Esophagus (tissue), 2 donors: ENCODE measurements around the gene EXOC6B. TPM values are rescaled to one million over a fixed set of nuclear protein-coding genes. Genes with fewer than 3 reads are reported as not detected.

Source experiments
- H3K27ac ChIP-seq, 2 donors: one replicate each; pipeline ENCODE4 v1.5.1; 2013; ENCODE audit warnings: low read depth in 2 of 2, mild to moderate bottlenecking in 2 of 2, inconsistent platforms in 1 of 2, low read length in 1 of 2, moderate library complexity in 1 of 2
- H3K27me3 ChIP-seq, 2 donors: one replicate each; pipeline ENCODE4 v1.6.1; 2013; ENCODE audit warnings: low read length in 2 of 2, control low read depth in 1 of 2, mild to moderate bottlenecking in 1 of 2; ENCODE audit not compliant: insufficient read depth in 2 of 2, control insufficient read depth in 1 of 2
- H3K36me3 ChIP-seq, 2 donors: one replicate each; pipeline ENCODE4 v1.6.1; 2013; ENCODE audit warnings: low read length in 1 of 2; ENCODE audit not compliant: control insufficient read depth in 2 of 2, insufficient read depth in 2 of 2
- H3K4me1 ChIP-seq, 2 donors: one replicate each; pipeline ENCODE4 v1.6.1; 2013; ENCODE audit warnings: low read length in 1 of 2; ENCODE audit not compliant: control insufficient read depth in 2 of 2, insufficient read depth in 2 of 2
- H3K4me3 ChIP-seq, 2 donors: one replicate each; pipeline ENCODE4 v1.5.1; 2013; ENCODE audit warnings: low read length in 2 of 2, mild to moderate bottlenecking in 2 of 2, low read depth in 1 of 2, moderate library complexity in 1 of 2
- H3K9me3 ChIP-seq, 2 donors: one replicate each; pipeline ENCODE4 v1.6.1; 2013; ENCODE audit warnings: mild to moderate bottlenecking in 2 of 2, low read depth in 1 of 2, low read length in 1 of 2, moderate library complexity in 1 of 2; ENCODE audit not compliant: control insufficient read depth in 2 of 2, insufficient read depth in 1 of 2
- WGBS, 2 donors: extraction: QIAGEN DNeasy Blood & Tissue Kit; methylation state at CpG; one replicate each; pipeline ENCODE4 v1.1.7; 2013; 5-methylcytosine and 5-hydroxymethylcytosine counted together
- polyA plus RNA-seq, 2 donors: library from polyadenylated mRNA; stranded (reverse); fragments of 200-250 nt; gene quantifications; one replicate each; pipeline ENCODE4 v1.2.3, GENCODE V29; 2013
- donor health status: healthy with polysubstance abuse.
- donor health status: Bipolar disorder and iron deficiency.

The EXOC6B gene
- polyA plus RNA-seq, 2 donors = 6.0 to 8.4 TPM

DNA sequence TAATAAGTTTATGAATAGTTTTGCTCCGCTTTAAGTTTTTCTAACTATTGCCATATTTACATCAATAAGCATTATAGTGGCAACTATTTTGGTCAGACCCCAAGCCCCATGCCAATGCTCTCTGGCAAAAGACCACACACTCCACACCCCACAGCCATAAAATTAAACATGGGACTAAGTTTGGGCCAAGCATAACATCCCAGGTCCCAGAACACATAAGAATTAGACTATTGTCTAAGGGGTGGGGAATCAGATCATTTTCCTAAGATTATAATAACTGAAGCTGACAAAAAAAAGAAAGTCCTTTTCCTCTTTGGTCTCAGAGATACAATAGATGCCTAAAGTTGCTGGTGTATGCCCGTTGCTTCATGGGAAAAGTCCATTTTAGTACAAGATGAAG, 46.3 kb downstream of the EXOC6B start:
- Histone ChIP-seq H3K27me3 (no peaks in the 10 kb centered on the region), H3K27ac (no peak overlapping the region), H3K36me3 (no peaks in the 10 kb centered on the region), H3K4me3 (no peak overlapping the region), H3K4me1 (no peaks in the 10 kb centered on the region), H3K9me3 (no peaks in the 10 kb centered on the region)
- WGBS, 2 donors = 79 to 90% methylated on average over 2 of the region's 2 CpGs

DNA sequence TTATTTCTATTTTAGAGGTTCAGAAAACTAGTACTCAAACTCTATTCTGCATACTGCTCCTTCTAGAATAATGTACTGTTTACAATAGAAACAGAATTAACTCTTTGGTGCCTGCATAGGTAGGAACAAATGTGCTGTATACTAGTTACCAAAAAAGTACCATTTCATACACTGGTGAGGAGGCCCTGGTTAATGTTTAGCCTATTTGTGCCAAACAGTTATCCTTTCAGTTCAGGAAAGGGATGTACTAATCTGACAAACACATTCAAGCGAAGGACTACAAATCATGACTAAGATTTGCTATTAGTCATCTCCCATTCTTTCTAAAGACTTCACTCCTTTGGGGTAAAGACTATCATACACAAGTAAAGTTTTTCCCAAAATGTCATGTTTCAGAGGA, 47.4 kb downstream of the EXOC6B start:
- Histone ChIP-seq H3K27me3 (no peaks in the 10 kb centered on the region), H3K4me1 (no peaks in the 10 kb centered on the region), H3K9me3 (no peaks in the 10 kb centered on the region), H3K27ac (no peak overlapping the region), H3K36me3 (no peaks in the 10 kb centered on the region), H3K4me3 (no peak overlapping the region)
- 25 to 62% methylated on average over 1 of the region's 1 CpG for WGBS, 2 donors

DNA sequence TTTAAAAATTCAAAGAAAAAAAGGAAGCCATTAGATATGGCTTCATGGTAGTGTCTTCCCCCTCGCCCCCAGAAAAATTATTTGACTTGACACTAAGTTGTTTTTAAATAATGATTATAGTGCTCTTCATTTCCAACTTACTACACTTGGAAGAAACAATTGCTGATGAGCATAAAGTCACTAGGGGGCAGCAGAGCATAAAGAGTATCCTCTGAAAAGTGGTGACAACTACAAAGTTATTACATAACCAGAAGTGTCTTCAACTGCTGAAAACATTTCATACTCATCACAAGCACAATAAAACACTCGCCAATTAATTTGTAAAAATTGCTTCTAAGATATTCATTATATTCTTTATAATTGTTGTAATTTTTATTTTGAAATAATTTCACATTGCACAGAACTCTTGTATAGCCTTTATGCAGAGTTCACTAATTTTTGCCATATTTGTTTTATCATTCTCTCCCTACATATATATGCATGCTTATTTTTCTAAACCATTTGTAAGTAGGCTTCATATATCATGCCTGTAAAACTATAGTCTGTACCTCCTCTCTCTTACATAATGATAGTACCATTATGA, 54.9 kb downstream of the EXOC6B start:
- H3K9me3 ChIP-seq = no peaks in the 10 kb centered on the region
- H3K27me3 ChIP-seq = no peaks in the 10 kb centered on the region
- 2 to 5% methylated on average over 2 of the region's 2 CpGs for WGBS, 2 donors
- no peak overlapping the region for H3K27ac ChIP-seq
- H3K36me3 ChIP-seq = no peaks in the 10 kb centered on the region
- H3K4me1 ChIP-seq = no peaks in the 10 kb centered on the region
- no peak overlapping the region for H3K4me3 ChIP-seq

- H3K36me3 ChIP-seq = no peaks in the 10 kb centered on the region
- no peaks in the 10 kb centered on the region for H3K27me3 ChIP-seq
- H3K4me1 ChIP-seq = no peaks in the 10 kb centered on the region
- 64 to 72% methylated on average over 2 of the region's 2 CpGs for WGBS, 2 donors
- no peak overlapping the region for H3K27ac ChIP-seq
- peaks cover 3 to 4% of the 10 kb centered on the region in 2 donors for H3K9me3 ChIP-seq
- no peak overlapping the region for H3K4me3 ChIP-seq
Observed at GRCh38 chr2:72765997-72766609, 59.7 kb downstream of the EXOC6B start.

- H3K27me3 ChIP-seq = no peaks in the 10 kb centered on the region
- no peaks in the 10 kb centered on the region for H3K4me1 ChIP-seq
- H3K4me3 ChIP-seq = no peak overlapping the region
- H3K9me3 ChIP-seq = peaks cover 3 to 4% of the 10 kb centered on the region in 2 donors
- WGBS, 2 donors = 99 to 100% methylated on average over 2 of the region's 2 CpGs
- H3K27ac ChIP-seq = no peak overlapping the region
- H3K36me3 ChIP-seq = no peaks in the 10 kb centered on the region
Observed at GRCh38 chr2:72762276-72762675, 63.6 kb downstream of the EXOC6B start.

DNA sequence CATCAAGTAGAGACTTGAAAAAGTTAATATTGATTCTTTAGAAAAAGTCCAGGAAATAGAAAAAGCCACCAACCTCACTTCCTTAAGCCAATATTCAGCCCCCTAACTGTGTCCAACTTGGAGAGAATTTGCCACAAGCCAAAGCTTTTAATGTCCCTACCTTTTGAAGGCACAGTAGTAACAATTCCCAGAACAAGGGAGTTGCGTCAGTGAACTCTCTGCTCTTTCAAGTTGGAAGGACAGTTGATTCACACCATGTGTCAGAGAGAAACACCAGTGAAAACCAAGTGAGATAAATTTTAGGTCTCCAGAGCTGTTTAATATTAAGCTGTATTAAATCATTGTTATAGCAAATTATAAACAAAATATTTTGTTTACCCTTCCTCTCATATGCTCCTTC, 66.1 kb downstream of the EXOC6B start:
- 83 to 88% methylated on average over 1 of the region's 1 CpG for WGBS, 2 donors
- Histone ChIP-seq H3K27me3 (no peaks in the 10 kb centered on the region), H3K27ac (no peak overlapping the region), H3K4me3 (no peak overlapping the region), H3K4me1 (no peaks in the 10 kb centered on the region), H3K36me3 (no peaks in the 10 kb centered on the region), H3K9me3 (peaks cover 3 to 4% of the 10 kb centered on the region in 2 donors)

DNA sequence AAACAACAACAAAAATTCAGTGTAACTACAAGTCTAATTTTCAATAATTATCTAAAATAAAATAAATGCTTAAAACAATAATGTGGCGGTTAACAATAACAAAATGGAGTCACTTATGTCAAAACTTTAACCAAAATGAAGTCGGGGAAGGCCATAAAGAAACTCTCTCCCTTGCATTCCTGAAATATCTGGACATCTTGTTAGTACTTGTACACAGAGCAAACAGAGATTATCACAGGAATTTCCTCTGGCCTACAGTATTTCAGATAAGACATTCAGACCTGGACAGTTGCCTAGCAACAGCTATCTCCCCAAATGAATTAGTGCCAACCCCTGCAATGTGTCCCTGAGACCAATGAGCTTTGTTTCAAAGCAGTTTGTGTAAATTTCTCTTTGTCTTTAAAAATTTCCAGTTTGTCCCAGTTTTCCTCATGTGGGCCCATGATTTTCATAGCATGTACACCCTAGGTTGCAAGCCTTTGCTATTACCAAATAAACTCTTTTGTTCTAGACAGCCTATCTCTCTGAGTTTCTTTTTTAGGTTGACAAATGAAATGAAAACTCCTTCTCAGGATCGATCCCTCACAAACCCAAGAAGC, 68.6 kb downstream of the EXOC6B start:
- WGBS, 2 donors = 52 to 61% methylated on average over 3 of the region's 3 CpGs
- Histone ChIP-seq H3K27ac (no peak overlapping the region), H3K36me3 (no peaks in the 10 kb centered on the region), H3K9me3 (peaks cover 0 to 4% of the 10 kb centered on the region in 2 donors), H3K4me3 (no peak overlapping the region), H3K4me1 (no peaks in the 10 kb centered on the region), H3K27me3 (no peaks in the 10 kb centered on the region)

DNA sequence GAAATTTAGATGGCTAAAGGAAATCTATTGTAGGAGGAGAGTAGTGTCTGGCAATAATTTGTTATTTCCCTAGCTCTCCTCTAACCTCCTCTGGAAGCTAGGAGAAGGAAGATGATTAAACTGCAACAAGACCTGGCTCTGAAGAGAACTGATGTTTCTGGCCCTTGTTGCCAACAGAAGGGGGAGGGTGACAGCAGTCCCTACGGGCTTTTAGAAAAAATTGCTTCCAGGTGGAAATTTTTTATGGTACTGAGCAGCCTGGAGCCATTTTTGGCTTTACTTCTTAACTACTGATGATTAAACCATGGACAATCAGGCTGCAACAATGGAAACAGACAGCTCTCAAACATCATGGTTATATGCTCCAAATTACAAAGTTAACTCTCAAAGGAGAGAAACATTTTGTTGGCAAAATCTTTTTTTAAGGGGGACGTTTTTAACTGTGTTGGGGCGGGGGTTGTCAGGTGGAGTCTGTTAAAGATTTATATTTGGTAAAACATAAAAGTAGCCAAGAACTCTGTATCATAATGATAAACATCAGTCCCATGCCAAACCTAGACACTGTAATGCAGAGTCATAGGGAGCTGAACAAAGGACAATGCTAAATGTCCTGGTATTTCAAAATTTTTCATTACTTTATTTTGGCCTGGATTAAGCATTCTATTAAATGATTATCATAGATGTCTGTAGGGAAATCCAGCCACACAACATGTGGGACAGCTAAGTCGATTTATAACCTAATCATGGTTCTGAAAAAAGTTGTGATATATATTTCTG, 70.0 kb downstream of the EXOC6B start:
- H3K27ac ChIP-seq = no peak overlapping the region
- H3K27me3 ChIP-seq = no peaks in the 10 kb centered on the region
- H3K36me3 ChIP-seq = no peaks in the 10 kb centered on the region
- no peak overlapping the region for H3K4me3 ChIP-seq
- no peaks in the 10 kb centered on the region for H3K9me3 ChIP-seq
- WGBS, 2 donors = 52 to 60% methylated on average over 4 of the region's 4 CpGs
- H3K4me1 ChIP-seq = no peaks in the 10 kb centered on the region

DNA sequence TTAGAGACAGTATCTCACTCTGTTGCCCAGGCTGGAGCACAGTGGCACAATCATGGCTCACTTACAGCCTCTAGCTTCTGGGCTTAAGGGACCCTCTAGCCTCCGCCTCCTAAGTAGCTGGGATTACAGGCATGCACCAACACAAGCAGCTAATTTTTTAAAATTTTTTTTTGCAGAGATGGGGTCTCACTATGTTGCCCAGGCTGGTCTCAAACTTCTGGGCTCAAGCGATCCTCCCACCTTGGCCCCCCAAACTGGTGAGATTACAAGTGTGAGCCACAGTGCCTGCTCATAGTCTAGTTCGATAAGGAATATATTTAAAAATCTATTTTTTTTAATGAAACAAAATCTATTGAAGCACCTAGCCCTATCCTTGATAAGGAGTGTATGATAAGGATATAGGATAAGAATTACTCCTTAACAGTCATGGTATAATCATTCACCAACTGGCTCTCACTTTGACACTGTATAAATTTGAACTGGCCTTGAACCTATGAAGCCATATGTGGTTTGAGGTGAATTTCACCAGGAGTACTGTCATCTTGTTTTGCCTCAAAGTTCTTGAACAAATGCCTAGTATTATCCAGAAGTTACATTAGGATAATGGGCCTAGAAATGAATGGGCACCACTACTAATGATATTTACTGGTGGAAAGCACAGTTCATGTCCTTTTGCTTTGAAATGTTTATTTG, 71.1 kb downstream of the EXOC6B start:
- no peaks in the 10 kb centered on the region for H3K4me1 ChIP-seq
- H3K27me3 ChIP-seq = no peaks in the 10 kb centered on the region
- H3K36me3 ChIP-seq = no peaks in the 10 kb centered on the region
- H3K27ac ChIP-seq = no peak overlapping the region
- H3K4me3 ChIP-seq = no peak overlapping the region
- H3K9me3 ChIP-seq = no peaks in the 10 kb centered on the region
- WGBS, 2 donors = 93 to 97% methylated on average over 3 of the region's 3 CpGs
